H1 (cell line): ENCODE results near the gene CAP2. TPM values are rescaled to one million over a fixed set of nuclear protein-coding genes. Genes with fewer than 3 reads are reported as not detected.

Experiments
- CTCF ChIA-PET: fragments of 300-600 bp; sonication (Branson Sonifier 250); formaldehyde crosslinking; loops from one replicate; lab custom pipeline; 2021; ENCODE audit not compliant: partially characterized antibody; lab: Charles Lee
- POLR2A ChIA-PET: fragments of 300-600 bp; sonication (Branson Sonifier 250); formaldehyde crosslinking; loops from one replicate; lab custom pipeline; 2021; ENCODE audit warnings: inconsistent platforms; ENCODE audit not compliant: partially characterized antibody; lab: Charles Lee
- DNase-seq, 2 experiments: peaks; one replicate each; pipeline versions ENCODE4 v3.0.0 to v3.0.0-alpha.2; 2010 to 2022; ENCODE audit warnings: low spot score in 2 of 2, low read depth in 1 of 2, mixed read lengths in 1 of 2
- FAIRE-seq: peaks from 2 replicates; lab custom pipeline; 2011; peaks lifted over from hg19 to GRCh38; lab: Jason Lieb, UNC
- H2AFZ ChIP-seq: 2 replicates; pipeline ENCODE4 v1.8.1; 2012; ENCODE audit warnings: low read length, inconsistent platforms
- H2AK5ac ChIP-seq: 2 replicates; pipeline ENCODE4 v1.6.1; 2013; ENCODE audit warnings: low read depth, low read length
- H2BK120ac ChIP-seq: replicated peaks from 2 replicates; pipeline ENCODE3; 2013; ENCODE audit warnings: low read depth, low read length, inconsistent platforms
- H2BK12ac ChIP-seq: 2 replicates; pipeline ENCODE4 v1.6.1; 2013; ENCODE audit warnings: low read depth, low read length
- H2BK15ac ChIP-seq: 2 replicates; pipeline ENCODE4 v1.6.1; 2013; ENCODE audit warnings: low read length
- H2BK20ac ChIP-seq: 2 replicates; pipeline ENCODE4 v1.6.1; 2013; ENCODE audit warnings: low read length
- H2BK5ac ChIP-seq: 2 replicates; pipeline ENCODE4 v1.6.1; 2013; ENCODE audit warnings: low read depth, low read length
- H3K14ac ChIP-seq: 2 replicates; pipeline ENCODE4 v1.6.1; 2013; ENCODE audit warnings: inconsistent platforms; ENCODE audit not compliant: insufficient read length
- H3K18ac ChIP-seq: 2 replicates; pipeline ENCODE4 v1.6.1; 2013; ENCODE audit warnings: low read length; ENCODE audit errors: extremely low read depth
- H3K23ac ChIP-seq: 2 replicates; pipeline ENCODE4 v1.6.1; 2013; ENCODE audit warnings: inconsistent platforms; ENCODE audit not compliant: insufficient read length
- H3K23me2 ChIP-seq: 2 replicates; pipeline ENCODE4 v1.6.1; 2013; ENCODE audit warnings: low read depth, low read length
- H3K27ac ChIP-seq: 2 replicates; pipeline ENCODE4 v1.6.1; 2011; ENCODE audit warnings: low read depth, low read length, inconsistent platforms
- H3K27me3 ChIP-seq, 4 experiments: replicated peaks in 1 of 4; 1 replicate in 1 of 4; 2 replicates in 3 of 4; pipeline versions ENCODE4 v1.6.1 to v1.8.1; 2011 to 2013; ENCODE audit warnings: low read length in 3 of 4, mild to moderate bottlenecking in 3 of 4, inconsistent platforms in 2 of 4, mixed read lengths in 2 of 4, moderate library complexity in 1 of 4; ENCODE audit not compliant: control insufficient read depth in 3 of 4, insufficient read depth in 3 of 4; ENCODE audit errors: extremely low read depth in 1 of 4
- H3K36me3 ChIP-seq, 4 experiments: 2 replicates each; pipeline versions ENCODE4 v1.6.1 to v1.8.1; 2011 to 2013; ENCODE audit warnings: mild to moderate bottlenecking in 4 of 4, low read length in 3 of 4, moderate library complexity in 2 of 4, control low read depth in 1 of 4, inconsistent platforms in 1 of 4; ENCODE audit not compliant: insufficient read depth in 4 of 4, control insufficient read depth in 2 of 4
- H3K4ac ChIP-seq: replicated peaks from 2 replicates; pipeline ENCODE3; 2013; ENCODE audit warnings: low read length, low read depth, mixed read lengths, inconsistent platforms; ENCODE audit not compliant: insufficient read length
- H3K4me1 ChIP-seq, 4 experiments: replicated peaks in 1 of 4; 1 replicate in 1 of 4; 2 replicates in 3 of 4; pipeline versions ENCODE4 v1.6.1 to v1.8.1; 2011 to 2013; ENCODE audit warnings: low read length in 3 of 4, inconsistent platforms in 2 of 4, mixed read lengths in 1 of 4; ENCODE audit not compliant: insufficient read depth in 4 of 4, control insufficient read depth in 3 of 4
- H3K4me2 ChIP-seq, 2 experiments: 2 replicates each; pipeline versions ENCODE4 v1.6.1 to v1.8.1; 2011 to 2013; ENCODE audit warnings: low read depth in 2 of 2, low read length in 2 of 2, control low read depth in 1 of 2, inconsistent platforms in 1 of 2, mild to moderate bottlenecking in 1 of 2; ENCODE audit not compliant: insufficient read depth in 1 of 2
- H3K4me3 ChIP-seq, 4 experiments: fragments of 200-600, 300-600 bp in 1 of 4; sonication (generic), shearing (Covaris generic), sonication (Bioruptor Twin) in 1 of 4; 2 replicates each; pipeline versions ENCODE4 v1.5.1 to v1.8.1; 2011 to 2016; ENCODE audit warnings: low read length in 4 of 4, low read depth in 3 of 4, control low read depth in 2 of 4, inconsistent platforms in 2 of 4, mild to moderate bottlenecking in 2 of 4, mixed read lengths in 1 of 4, moderate library complexity in 1 of 4; ENCODE audit not compliant: insufficient read depth in 2 of 4; ENCODE audit errors: extremely low read depth in 1 of 4
- H3K56ac ChIP-seq: replicated peaks from 2 replicates; pipeline ENCODE3; 2013; ENCODE audit warnings: low read depth, mild to moderate bottlenecking, mixed read lengths, low read length, inconsistent platforms; ENCODE audit not compliant: insufficient read length
- H3K79me1 ChIP-seq: 2 replicates; pipeline ENCODE4 v1.6.1; 2013; ENCODE audit warnings: low read depth, low read length, control low read depth
- H3K79me2 ChIP-seq, 2 experiments: 2 replicates each; pipeline versions ENCODE4 v1.6.1 to v1.8.1; 2012 to 2013; ENCODE audit warnings: low read length in 2 of 2, mild to moderate bottlenecking in 2 of 2, inconsistent platforms in 1 of 2; ENCODE audit not compliant: insufficient read depth in 2 of 2, control insufficient read depth in 1 of 2
- H3K9ac ChIP-seq, 4 experiments: replicated peaks in 1 of 4; 1 replicate in 1 of 4; 2 replicates in 3 of 4; pipeline versions ENCODE4 v1.6.1 to v1.8.1; 2011 to 2013; ENCODE audit warnings: low read depth in 3 of 4, low read length in 3 of 4, control low read depth in 2 of 4, mild to moderate bottlenecking in 2 of 4, moderate library complexity in 2 of 4, inconsistent platforms in 1 of 4; ENCODE audit errors: extremely low read depth in 1 of 4
- H3K9me3 ChIP-seq, 2 experiments: 2 replicates each; pipeline versions ENCODE4 v1.6.1 to v1.8.1; 2012 to 2013; ENCODE audit warnings: mild to moderate bottlenecking in 2 of 2, moderate library complexity in 2 of 2, control low read depth in 1 of 2, inconsistent platforms in 1 of 2, low read depth in 1 of 2, low read length in 1 of 2, mixed read lengths in 1 of 2; ENCODE audit not compliant: insufficient read depth in 2 of 2
- H4K20me1 ChIP-seq, 2 experiments: replicated peaks in 1 of 2; 2 replicates each; pipeline versions ENCODE3 to v1.8.1; 2011 to 2013; ENCODE audit warnings: inconsistent platforms in 2 of 2, low read length in 2 of 2, mild to moderate bottlenecking in 1 of 2; ENCODE audit not compliant: insufficient read depth in 2 of 2, control insufficient read depth in 1 of 2
- H4K5ac ChIP-seq: 2 replicates; pipeline ENCODE4 v1.6.1; 2013; ENCODE audit warnings: low read length, low read depth, mixed read lengths, inconsistent platforms; ENCODE audit not compliant: insufficient read length
- H4K8ac ChIP-seq: 2 replicates; pipeline ENCODE4 v1.8.0; 2013; ENCODE audit warnings: mild to moderate bottlenecking, moderate library complexity, low read length, inconsistent platforms; ENCODE audit not compliant: insufficient read depth; ENCODE audit errors: extremely low read depth
- H4K91ac ChIP-seq: replicated peaks from 2 replicates; pipeline ENCODE3; 2013; ENCODE audit warnings: low read length, mixed read lengths, inconsistent platforms; ENCODE audit not compliant: insufficient read length
- KDM1A ChIP-seq: fragments of 200-600, 300-600 bp; sonication (generic); IDR thresholded peaks from 2 replicates; pipeline ENCODE4 v1.7.1; 2016; ENCODE audit warnings: mild to moderate bottlenecking, low read length, borderline replicate concordance
- SIRT6 ChIP-seq: IDR thresholded peaks from one replicate; pipeline ENCODE4 v1.7.1; 2012; ENCODE audit warnings: low read length, inconsistent platforms
- WGBS, 2 experiments: shearing (Covaris generic) in 1 of 2; methylation state at CpG; one replicate each; pipeline versions ENCODE4 v1.1.6 to v1.1.7; 2013 to 2015; ENCODE audit warnings: low lambda C conversion rate in 2 of 2, mixed read lengths in 2 of 2, inconsistent platforms in 1 of 2, low coverage in 1 of 2, missing lambda C conversion rate in 1 of 2; ENCODE audit not compliant: insufficient replicate concordance in 2 of 2, insufficient coverage in 1 of 2, insufficient read length in 1 of 2; ENCODE audit errors: extremely low coverage in 1 of 2, missing lambda C conversion rate in 1 of 2; 5-methylcytosine and 5-hydroxymethylcytosine counted together
- polyA plus RNA-seq, 7 experiments: library from polyadenylated mRNA; depleted of rRNA in 3 of 7; stranded (reverse) in 5 of 7; unstranded in 2 of 7; fragments of >200 nt in 5 of 7; fragments of 200-250 nt in 2 of 7; gene quantifications; 1 replicate in 5 of 7; 2 replicates in 1 of 7; 4 replicates in 1 of 7; pipeline versions ENCODE4 v1.2.1 to v1.2.3, GENCODE V29; 2011 to 2013; ENCODE audit warnings: missing spikeins in 2 of 7, mixed read lengths in 2 of 7
- total RNA-seq: library from RNA; stranded (reverse); fragmentation: NEBNext Ultra II Directional; extraction: Animal tissue kit (Norgen Biotek cat#: 25700); gene quantifications from 2 replicates; pipeline ENCODE4 v1.2.1, GENCODE V29; 2021

CAP2 gene
- total and polyA plus RNA-seq, 2 of the 8 experiments (the other 6 are each of a cell fraction or from before 2014, with no cell fraction given), result 7.2 to 10.0 TPM

DNA sequence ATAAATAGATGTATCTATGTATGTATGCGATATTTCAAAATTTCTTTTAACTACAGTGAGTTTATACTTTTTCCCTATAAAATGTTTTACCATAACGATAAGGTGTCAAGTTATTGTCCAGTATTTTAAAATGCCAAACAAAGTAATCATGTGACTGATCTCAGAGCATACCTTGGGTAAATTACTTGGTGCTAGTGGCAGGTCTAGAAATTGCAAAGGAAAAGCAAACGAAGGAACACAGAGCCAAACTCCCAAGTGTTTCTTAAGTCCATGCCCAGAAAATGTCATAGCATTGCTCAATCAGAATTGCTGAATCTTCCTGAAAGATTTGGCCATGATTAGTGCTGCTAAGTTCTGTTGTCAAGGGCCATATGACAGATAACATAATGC is 77.5 kb downstream of the CAP2 start:
- no peak overlapping the region for H4K8ac ChIP-seq
- peaks cover 0 to under 1% (median 0%) of the 10 kb centered on the region in 4 experiments; a peak in 1 of 8 replicates for H3K36me3 ChIP-seq
- H3K4me1 ChIP-seq, result no peaks in the 10 kb centered on the region
- no peak overlapping the region for H2BK12ac ChIP-seq
- H3K56ac ChIP-seq, result no peak overlapping the region
- no peak overlapping the region for H3K9ac ChIP-seq
- H4K91ac ChIP-seq, result no peak overlapping the region
- ChIA-PET POLR2A (no interaction called here), CTCF (interaction anchor here (0.5 to 3.8 kb wide), 7 partner anchors 11 to 106 kb away, joined by 3 to 13 read pairs (median 3); no protein-coding TSS in a partner anchor)
- H2BK20ac ChIP-seq, result no peak overlapping the region
- FAIRE-seq, result no peak
- no peaks in the 10 kb centered on the region for H3K23me2 ChIP-seq
- H2AK5ac ChIP-seq, result no peak overlapping the region
- H2BK5ac ChIP-seq, result no peak overlapping the region
- H3K27me3 ChIP-seq, result no peaks in the 10 kb centered on the region
- H3K79me2 ChIP-seq, result no peaks in the 10 kb centered on the region
- no peak overlapping the region for H3K18ac ChIP-seq
- H3K23ac ChIP-seq, result no peak overlapping the region
- H4K20me1 ChIP-seq, result no peaks in the 10 kb centered on the region
- H3K4me2 ChIP-seq, result no peak overlapping the region
- no peak overlapping the region for H3K14ac ChIP-seq
- no peak overlapping the region for H3K4ac ChIP-seq
- TF ChIP-seq SIRT6 (no peak), KDM1A (no peak)
- DNase-seq, result no peak
- H2AFZ ChIP-seq, result no peak overlapping the region
- no peak overlapping the region for H2BK120ac ChIP-seq
- no peaks in the 10 kb centered on the region for H3K9me3 ChIP-seq
- H3K4me3 ChIP-seq, result no peak overlapping the region
- WGBS, 2 experiments, result 85% methylated on average over 3 of the region's 3 CpGs; no CpG with 5 or more reads in 1 of the 2 experiments
- H2BK15ac ChIP-seq, result no peak overlapping the region
- no peaks in the 10 kb centered on the region for H3K79me1 ChIP-seq
- no peak overlapping the region for H3K27ac ChIP-seq
- no peak overlapping the region for H4K5ac ChIP-seq
